Right forelimb (tissue), 1 donor: Measurements from ENCODE around the gene DNAI1.
A peak's percentile ranks its signal among the peaks of the same experiment; 100 is the strongest.

ENCODE experiments used
- DNase-seq: peaks from one replicate; pipeline ENCODE4 v3.0.0-alpha.2; 2018

Gene DNAI1

GRCh38 chr9:34546834-34547827 lies 88.5 kb downstream of the DNAI1 start:
- peak; percentile 80 for DNase-seq

GRCh38 chr9:34547960-34548611 lies 89.5 kb downstream of the DNAI1 start:
- peak; percentile 89 for DNase-seq

- no peak for DNase-seq
Observed at GRCh38 chr9:34549407-34549732, 90.8 kb downstream of the DNAI1 start.

- DNase-seq = no peak
Observed at GRCh38 chr9:34550016-34550680, 91.5 kb downstream of the DNAI1 start.

GRCh38 chr9:34550681-34551270 lies 92.2 kb downstream of the DNAI1 start:
- no peak for DNase-seq

- DNase-seq = no peak
Observed at GRCh38 chr9:34551751-34552605, 93.4 kb downstream of the DNAI1 start.

- DNase-seq = no peak
Observed at GRCh38 chr9:34552606-34552981, 94.0 kb downstream of the DNAI1 start.

- DNase-seq = no peak
Observed at GRCh38 chr9:34552986-34553385, 94.4 kb downstream of the DNAI1 start.

- no peak for DNase-seq
Observed at GRCh38 chr9:34553511-34554021, 95.0 kb downstream of the DNAI1 start.

- no peak for DNase-seq
Observed at GRCh38 chr9:34554211-34555001, 95.8 kb downstream of the DNAI1 start.

- no peak for DNase-seq
Observed at GRCh38 chr9:34555002-34555348, 96.4 kb downstream of the DNAI1 start.

- no peak for DNase-seq
Observed at GRCh38 chr9:34555500-34555899, 96.9 kb downstream of the DNAI1 start.

GRCh38 chr9:34555936-34556525 lies 97.4 kb downstream of the DNAI1 start:
- DNase-seq = no peak

GRCh38 chr9:34556949-34557348 lies 98.3 kb downstream of the DNAI1 start:
- no peak for DNase-seq

GRCh38 chr9:34557426-34558321 lies 99.1 kb downstream of the DNAI1 start:
- DNase-seq = no peak

- no peak for DNase-seq
Observed at GRCh38 chr9:34558364-34558763, 99.8 kb downstream of the DNAI1 start.

GRCh38 chr9:34558919-34559623 lies 100.5 kb downstream of the DNAI1 start:
- no peak for DNase-seq

GRCh38 chr9:34559624-34560455 lies 101.2 kb downstream of the DNAI1 start:
- DNase-seq = no peak
